HG03558 (cell line): ENCODE data around the gene SLC23A2.
"Not testable (repeated sequence)": the region's sequence is repeated elsewhere in the genome, so short reads cannot be mapped to it uniquely, and the experiment has no call there.

Experiments used
- ATAC-seq: cut with Tn5 transposase; IDR thresholded peaks from one replicate; pipeline ENCODE4 v1.9.1; 2021; ENCODE audit warnings: moderate number of reproducible peaks; ENCODE audit not compliant: unreplicated experiment; ENCODE audit errors: extremely low read depth

Gene SLC23A2

DNA sequence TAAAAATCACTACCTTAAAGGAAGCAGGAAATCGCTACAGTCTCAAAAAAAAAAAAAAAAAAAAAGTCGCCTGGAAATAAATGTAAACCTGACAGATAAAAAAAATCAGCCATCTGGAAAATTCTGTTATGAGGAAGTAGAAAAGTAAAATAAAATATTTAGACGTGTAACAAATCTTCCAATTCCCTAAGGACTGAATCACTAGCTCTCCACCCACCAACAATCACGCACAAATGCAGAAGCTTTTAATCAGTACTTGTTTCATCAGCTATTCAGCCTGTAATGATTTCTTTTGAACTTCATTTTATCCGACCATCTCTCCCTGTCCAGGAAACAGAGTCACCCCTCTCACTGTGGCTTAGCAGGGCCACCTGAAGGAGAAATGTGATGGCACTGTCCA is 59.0 kb downstream of the SLC23A2 start:
- ATAC-seq: no peak

DNA sequence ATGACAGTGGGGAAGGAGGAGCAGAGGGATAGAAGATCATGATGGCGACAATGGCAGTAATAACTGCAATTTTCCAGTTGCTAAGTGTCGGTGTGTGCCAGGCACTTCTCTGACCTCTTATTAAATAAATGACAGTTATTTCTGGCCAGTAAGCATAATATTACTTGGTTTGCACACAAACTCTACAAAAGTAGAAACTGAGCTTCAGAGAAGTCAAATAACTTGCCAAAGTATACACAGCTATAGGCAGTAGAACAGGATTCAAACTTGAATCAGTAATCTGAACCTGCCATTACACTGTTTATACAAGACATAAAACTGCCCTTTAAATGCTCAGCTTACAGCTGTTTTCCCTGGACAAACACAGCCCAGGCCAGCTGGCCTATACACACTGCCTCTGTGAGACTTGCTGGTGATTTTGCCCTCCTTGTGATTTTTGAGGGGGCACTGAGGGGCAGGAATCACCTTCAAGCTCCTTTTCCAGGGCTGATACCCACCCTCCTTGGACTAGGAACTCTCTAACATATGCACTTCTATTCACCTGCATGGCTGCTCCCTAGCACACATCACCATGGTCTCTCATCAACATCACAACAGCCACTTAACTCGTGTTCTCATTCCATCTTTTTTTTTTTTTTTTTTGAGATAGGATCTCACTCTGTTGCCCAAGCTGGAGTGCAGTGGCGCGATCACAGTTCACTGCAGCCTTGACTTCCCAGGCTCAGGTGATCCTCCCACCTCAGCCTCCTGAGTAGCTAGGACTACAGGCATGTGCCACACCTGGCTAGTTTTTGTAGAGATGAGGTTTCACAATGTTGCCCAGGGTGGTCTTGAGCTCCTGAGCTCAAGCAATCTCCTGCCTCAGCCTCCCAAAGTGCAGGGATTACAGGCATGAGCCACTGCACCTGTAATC is 63.6 kb downstream of the SLC23A2 start:
- ATAC-seq: no peak

DNA sequence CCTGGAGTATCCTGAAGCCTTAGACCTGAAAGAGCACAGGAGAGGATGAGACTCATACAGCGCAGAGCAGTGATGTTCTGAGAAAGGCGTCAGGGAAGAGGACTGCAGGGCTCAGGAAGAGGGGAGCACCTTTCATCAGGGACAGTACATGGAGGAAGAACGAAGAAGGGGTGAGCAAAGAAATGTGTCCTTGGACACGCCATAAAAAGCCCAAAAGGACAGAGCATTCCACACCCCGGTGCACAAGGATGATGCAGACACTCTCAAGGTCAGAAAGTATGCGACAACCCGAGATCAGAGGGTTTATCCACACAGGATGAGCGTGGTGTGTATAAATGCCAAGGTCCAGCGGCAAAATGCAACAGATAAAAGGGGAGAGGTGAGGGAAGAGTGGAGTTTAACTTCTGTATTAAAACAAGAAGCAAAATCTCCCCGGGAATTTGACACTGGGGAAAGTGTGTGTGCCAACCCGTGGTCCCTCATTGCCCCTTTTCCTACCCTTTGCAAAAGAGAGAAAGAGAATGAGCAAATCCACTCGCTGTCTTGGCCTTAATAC is 64.4 kb downstream of the SLC23A2 start:
- no peak for ATAC-seq

DNA sequence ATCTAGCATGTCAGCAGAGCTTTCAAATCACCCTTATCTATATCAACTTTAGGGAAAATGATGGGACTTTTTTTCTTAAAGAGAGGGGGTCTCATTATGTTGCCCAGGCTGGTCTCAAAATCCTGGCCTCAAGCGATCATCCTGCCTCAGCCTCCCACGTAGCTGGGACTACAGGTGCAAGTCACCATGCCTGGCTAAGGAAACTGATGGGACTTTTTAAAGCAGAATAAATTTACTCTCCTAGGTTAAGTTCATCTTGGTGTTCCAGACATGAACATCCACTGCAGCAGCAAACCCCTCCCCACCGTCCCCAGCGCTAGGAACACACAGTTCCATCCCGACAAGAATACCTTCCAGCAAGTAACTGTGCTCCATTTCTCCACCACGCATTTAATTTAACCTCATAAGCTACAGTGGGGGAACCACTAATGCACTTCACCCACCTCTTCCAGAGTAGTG is 64.9 kb downstream of the SLC23A2 start:
- ATAC-seq: no peak

- no peak for ATAC-seq
Measured at GRCh38 chr20:4932061-4932460, 69.2 kb downstream of the SLC23A2 start.

DNA sequence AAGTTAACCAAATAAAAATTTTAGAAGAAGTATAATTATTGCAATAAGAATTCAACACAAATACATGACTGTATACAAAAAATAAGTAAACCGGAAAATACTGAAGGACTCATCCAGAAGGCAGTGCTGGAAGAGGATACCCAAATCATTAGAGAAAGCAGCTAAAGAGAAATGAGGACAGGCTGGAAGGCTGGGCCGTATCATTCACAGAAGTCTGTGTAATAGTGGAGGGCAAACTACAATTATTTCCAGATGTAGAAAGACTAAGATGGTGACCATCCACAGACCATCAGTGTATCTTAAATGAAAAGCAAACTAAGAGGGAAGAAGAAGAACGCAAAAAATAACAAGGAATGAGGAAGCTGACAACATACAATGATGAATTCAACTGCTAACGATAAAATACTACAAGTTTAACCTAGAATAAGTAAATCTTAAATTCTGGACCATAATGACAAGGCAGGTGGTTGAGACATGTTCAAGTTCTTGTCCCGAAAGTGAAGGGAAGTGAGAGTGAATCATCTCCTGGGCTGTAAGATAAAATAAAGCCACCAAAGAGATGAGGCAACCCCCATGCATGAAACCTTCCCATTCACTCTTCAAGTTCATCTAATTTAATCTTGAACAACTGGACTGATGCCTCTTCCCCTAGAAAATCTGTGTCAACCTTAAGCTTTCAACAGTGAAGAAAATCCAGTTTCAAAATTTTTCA is 71.5 kb downstream of the SLC23A2 start:
- no peak for ATAC-seq

DNA sequence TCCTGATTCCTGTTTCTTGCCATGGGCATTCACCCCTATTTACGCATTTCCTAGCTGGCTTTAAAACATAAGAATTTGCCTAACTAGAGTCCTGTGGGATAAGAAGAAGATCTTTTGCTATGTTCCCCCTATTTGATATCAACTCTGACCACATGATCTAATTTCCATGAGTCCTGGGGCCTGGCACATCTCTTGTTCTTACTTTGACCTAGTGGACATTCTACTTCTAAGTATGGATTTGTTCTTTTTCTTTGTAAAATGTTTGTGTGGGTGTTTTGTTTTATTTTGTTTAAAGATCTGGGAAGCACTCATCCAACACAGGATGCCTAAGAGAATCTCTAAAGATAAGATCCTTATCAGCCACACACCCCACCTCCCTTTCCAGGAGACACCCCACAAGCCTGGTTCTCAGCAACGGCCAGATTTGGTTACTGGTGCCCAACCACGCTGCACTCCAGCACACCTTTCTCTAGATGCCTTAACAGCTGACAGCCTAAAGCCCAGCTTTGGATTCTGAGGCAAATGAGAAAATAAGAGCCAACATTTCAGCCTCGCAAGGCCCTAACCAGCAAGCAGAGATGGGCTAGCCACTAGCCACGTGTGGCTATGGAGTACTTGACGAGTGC is 74.7 kb downstream of the SLC23A2 start:
- ATAC-seq: no peak

- ATAC-seq: no peak
Measured at GRCh38 chr20:4925842-4926530, 75.3 kb downstream of the SLC23A2 start.

DNA sequence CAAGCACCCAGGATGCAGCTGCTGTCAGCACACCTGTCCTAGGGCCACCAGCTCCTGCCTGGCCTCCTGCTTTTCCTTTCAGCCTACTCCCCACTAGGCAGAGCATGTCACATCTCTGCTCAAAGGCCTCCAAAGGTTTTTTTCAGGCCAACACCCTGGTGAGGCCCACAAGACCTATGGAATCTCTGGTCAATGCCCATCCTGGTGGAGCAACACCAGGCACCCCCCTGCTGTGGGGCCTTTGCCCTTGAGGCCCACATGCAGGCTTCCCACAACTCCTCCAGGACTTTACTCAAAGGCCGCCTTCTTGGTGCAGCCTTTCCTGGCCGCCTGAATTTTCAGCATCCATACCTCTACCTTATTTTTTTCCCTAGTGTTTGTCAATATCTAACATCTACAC is 76.9 kb downstream of the SLC23A2 start:
- no peak for ATAC-seq

GRCh38 chr20:4924032-4924431 is 77.3 kb downstream of the SLC23A2 start:
- no peak for ATAC-seq

DNA sequence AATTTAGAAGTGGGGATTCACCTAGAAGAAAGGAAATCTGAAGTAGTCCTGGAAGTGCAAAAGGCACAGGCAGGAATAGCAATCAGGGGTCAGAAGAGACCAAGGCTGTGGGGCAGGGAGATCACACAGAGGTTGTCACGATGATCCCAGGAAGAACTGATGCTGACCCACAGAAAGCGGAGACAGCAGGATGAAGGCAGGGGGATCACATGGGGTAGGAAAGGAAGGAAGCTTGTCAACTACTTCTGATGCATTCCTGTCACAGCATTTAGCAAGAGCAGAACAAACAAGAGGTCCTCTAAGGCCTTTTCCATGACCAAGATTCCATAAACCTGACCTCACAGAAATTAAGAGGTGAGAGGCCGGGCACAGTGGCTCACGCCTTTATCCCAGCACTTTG is 79.1 kb downstream of the SLC23A2 start:
- no peak for ATAC-seq

DNA sequence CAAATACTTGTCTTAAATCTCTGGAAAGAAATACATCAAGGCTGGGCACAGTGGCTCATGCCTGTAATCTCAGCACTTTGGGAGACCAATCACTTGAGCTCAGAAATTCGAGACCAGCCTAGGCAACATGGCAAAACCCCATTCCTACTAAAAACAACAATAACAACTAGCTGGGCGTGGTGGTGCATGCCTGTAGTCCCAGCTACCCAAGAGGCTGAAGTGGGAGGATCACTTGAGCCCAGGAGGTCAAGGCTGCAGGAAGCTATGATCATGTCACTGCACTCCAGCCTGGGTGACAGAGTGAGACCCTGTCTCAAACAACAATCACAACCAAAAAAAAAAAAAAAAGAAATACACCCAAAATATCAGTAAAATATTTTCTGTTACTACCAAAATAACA is 80.0 kb downstream of the SLC23A2 start:
- not testable (repeated sequence) for ATAC-seq

DNA sequence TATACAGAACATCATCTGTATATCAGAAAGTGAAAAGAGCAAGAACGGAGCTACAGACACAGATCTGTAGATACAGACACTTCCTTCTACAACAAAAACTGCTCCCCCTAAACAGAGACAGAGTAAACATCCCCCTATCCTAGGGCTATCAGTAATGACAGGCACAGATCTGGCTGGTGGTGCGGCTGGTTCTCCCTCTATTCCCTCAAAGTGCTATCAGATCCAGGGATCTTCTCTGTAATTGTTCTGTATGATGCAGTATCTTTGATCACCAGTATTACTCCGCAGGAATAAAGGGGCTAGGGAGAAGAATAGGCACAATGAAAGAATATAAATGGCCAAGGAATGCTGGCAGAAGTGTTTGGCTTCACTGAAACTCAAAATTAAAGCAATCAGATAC is 80.7 kb downstream of the SLC23A2 start:
- no peak for ATAC-seq

DNA sequence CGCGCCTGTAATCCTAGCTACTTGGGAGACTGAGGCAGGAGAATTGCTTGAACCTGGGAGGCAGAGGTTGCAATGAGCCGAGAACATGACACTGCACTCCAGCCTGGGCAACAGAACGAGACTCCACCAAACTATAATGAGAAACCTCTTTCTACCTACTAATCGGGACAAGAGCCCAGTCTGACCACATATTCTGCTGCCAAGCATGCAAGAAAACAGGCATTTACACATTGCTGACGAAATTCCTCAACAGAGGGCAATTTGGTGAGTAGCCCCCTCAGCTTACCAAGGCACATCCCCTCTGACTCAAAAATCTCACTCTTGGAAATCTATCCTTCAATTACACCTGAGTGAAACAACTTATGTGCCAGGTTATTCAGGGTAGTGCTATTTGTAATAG is 81.2 kb downstream of the SLC23A2 start:
- ATAC-seq: no peak

DNA sequence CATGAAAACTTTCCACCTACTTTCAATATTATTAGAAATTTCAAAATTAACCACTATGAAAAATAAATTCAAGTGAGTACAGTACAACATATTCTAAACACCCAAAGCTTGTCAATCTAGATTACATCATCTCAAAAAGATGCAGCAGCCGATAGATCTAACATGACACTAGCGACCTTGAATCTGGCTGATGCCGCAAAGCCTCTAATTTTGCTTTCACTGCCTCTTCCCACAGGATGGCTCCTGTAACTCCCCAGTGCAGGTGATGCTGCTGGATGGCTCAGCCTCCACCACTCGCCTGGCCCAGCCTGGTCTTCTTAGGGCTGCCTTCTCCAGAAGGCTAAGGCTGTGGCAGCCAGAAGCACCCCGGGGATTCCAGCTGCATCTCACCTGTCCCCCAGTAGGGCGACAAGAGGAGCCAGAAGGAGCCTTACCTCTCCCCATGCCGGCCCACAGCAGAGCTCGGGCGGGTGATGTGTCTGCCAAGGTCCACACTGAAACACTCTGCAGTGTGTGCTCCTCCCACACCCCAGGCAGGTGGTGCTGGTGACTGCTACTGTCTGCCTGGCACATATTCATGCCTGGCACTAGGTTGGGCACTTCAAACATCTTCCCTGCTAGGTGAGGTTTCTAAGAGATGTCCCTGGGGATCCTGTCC is 82.1 kb downstream of the SLC23A2 start:
- no peak for ATAC-seq

DNA sequence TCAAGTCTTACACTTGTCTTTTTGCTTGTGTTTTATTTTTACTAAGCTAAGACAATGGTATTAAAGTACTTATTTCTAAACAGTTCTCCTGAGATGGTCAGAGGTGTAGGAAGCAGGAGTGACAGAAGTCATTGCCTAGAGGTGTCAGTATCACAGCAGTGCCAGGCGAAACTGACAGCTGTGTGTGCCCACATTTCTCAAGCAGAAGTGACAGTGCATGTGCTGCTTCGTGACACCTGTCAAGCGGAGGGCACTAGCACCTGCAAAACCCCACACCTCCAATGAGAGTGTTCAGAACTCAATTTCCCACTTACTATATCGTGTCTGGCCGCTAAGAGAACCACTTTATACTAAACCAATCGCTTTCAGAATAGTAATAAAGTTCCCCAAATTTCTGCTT is 82.8 kb downstream of the SLC23A2 start:
- no peak for ATAC-seq

- no peak for ATAC-seq
Measured at GRCh38 chr20:4916971-4917881, 84.1 kb downstream of the SLC23A2 start.

- no peak for ATAC-seq
Measured at GRCh38 chr20:4913147-4913546, 88.2 kb downstream of the SLC23A2 start.
